IPS-18a (cell line): ENCODE results near the gene GH2.

ENCODE experiments used
- H3K27ac ChIP-seq: one replicate; pipeline ENCODE4 v1.5.1; 2013; ENCODE audit warnings: low read length
- H3K27me3 ChIP-seq: one replicate; pipeline ENCODE4 v1.6.1; 2013; ENCODE audit warnings: mild to moderate bottlenecking, low read length; ENCODE audit not compliant: control insufficient read depth, insufficient read depth
- H3K36me3 ChIP-seq: one replicate; pipeline ENCODE4 v1.6.1; 2013; ENCODE audit warnings: low read depth, low read length; ENCODE audit not compliant: control insufficient read depth
- H3K4me1 ChIP-seq: one replicate; pipeline ENCODE4 v1.6.1; 2013; ENCODE audit warnings: low read depth, low read length; ENCODE audit not compliant: control insufficient read depth
- H3K4me3 ChIP-seq: one replicate; pipeline ENCODE4 v1.5.1; 2013; ENCODE audit warnings: low read length
- H3K9ac ChIP-seq: one replicate; pipeline ENCODE4 v1.6.1; 2013; ENCODE audit warnings: mild to moderate bottlenecking, low read length, moderate library complexity
- H3K9me3 ChIP-seq: one replicate; pipeline ENCODE4 v1.6.1; 2013; ENCODE audit warnings: low read depth, low read length; ENCODE audit not compliant: control insufficient read depth

Gene GH2

DNA sequence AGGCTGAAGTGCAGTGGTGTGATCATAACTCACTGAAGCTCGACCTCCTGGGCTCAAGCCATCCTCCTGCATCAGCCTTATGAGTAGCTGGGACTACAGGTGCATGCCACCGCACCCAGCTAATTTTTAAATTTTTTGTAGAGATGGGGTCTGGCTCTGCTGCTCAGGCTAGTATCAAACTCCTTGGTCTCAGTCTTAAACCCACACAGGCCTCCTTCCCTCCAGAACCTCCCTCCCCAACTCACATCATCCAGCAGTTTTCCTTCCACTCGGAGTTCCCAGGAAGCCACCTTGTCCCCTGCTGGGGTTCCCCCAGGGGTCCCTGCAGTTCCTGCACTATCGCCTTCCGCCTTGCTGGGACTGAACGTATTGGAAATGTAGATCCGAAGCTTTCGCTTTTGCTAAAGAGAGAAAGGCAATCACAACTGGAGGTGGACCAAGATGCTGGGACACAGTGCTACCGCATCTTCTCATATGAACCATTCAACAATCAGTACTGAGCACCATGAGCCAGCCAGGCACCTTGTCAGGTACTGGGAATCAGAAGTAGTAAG lies 46.5 kb downstream of the GH2 start:
- Histone ChIP-seq H3K4me1 (peaks cover 13% of the 10 kb centered on the region), H3K4me3 (no peak overlapping the region), H3K27me3 (no peaks in the 10 kb centered on the region), H3K27ac (no peak overlapping the region), H3K9me3 (no peaks in the 10 kb centered on the region), H3K36me3 (peaks cover 47% of the 10 kb centered on the region), H3K9ac (no peak overlapping the region)

DNA sequence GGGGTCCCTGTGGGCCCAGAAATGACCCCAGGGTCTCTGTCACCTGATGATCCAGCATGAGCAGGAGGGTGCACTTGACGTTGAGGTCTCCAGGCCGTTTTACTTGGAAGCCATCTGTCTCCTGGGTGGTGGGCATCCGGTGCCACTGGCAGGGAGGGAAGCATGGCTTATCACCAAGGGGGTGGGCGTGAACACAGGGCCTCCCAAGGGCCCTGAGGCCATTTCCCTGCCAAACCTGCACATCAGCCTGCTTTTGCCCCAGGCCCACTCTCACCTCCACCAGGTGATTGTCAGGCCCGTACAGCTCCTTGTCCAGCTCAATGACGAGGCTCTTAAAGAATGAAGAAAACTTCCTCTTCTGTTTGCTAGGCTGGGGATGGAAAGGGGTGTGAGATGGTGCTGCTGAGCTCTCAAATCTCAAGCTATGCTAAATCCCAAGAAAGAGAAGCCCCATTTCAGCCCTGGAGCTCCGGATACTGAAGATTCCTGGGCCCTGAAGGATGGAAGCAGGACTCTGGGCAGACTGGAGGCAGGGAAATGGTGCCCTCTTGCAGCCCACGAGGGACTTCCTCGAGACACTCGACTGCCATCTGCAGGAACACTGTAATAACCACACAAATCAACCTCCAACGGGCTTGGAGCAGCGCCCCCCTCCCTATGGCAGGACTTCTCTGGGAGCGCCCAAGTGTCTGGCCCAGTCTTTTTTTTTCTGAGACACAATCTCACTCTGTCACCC lies 47.1 kb downstream of the GH2 start:
- Histone ChIP-seq H3K27ac (no peak overlapping the region), H3K27me3 (no peaks in the 10 kb centered on the region), H3K4me3 (no peak overlapping the region), H3K9me3 (no peaks in the 10 kb centered on the region), H3K9ac (no peak overlapping the region), H3K36me3 (peaks cover 53% of the 10 kb centered on the region), H3K4me1 (peaks cover 13% of the 10 kb centered on the region)

DNA sequence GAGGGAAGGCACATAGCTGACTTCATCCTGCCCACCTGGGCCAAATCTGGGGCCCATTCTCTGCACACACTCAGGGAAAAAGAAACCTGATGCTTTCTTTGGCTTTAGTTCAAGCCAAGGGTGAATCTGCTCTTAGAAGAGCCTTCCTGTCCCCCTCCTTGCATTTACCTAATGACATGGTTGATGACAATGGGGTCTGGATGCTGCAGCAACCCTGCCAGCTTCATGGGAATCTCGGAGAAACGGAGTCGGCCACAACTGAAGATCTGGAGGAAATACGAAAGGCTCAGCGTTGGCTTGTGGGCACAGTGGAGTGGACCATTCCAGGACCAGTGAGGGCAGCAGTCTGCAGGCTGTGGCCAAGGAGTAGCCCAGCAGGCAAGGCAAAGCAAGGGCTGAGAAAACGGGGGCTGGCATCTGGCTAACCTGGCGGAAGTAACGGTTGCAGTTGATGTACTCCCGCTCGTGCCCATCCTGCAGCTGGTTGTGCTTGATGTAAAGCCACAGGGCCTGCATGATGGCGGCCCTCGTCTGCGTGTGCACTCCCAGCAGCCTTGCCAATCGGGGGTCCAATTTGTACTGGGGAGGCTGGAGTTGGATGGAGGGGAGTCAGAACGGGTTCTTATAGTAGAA lies 47.9 kb downstream of the GH2 start:
- no peak overlapping the region for H3K9ac ChIP-seq
- no peak overlapping the region for H3K27ac ChIP-seq

DNA sequence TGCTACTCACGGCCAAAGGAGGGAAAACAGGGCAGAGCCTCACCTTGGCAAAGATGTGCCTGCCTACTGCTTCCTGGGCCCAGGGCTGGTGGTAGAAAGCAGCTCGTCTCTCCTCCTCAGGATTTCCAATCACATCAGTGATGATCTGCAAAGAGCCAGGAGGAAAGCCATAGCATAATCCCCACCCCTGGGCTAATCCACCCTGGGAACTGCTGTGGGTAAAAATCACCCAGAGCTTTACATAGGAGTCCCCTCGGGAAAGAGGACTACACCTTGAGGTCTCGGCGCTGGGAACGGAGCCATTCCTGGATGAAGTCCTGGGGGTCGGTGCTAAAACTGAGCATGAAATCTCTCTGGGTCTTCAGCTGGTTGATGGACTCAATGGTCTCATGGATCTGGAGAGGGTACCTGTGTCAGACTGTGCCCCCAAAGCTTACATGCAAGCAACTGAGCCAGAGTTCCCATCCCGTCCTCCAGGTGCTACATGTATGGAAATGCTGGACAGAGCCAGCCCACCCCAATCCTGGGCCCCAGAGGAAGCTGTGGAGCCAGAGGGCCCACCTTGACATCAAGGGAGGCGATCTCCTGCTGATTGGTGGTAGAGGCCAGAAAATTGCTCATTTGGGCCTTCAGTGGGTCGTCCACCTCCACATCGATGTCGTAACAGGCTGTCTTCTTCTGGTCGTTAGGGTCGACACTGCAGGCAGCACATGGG lies 48.6 kb downstream of the GH2 start:
- Histone ChIP-seq H3K4me1 (peaks cover 4% of the 10 kb centered on the region), H3K36me3 (peaks cover 63% of the 10 kb centered on the region), H3K9ac (no peak overlapping the region), H3K27me3 (no peaks in the 10 kb centered on the region), H3K27ac (no peak overlapping the region), H3K9me3 (no peaks in the 10 kb centered on the region), H3K4me3 (no peak overlapping the region)

More for the DNA sequence above, 47.9 kb downstream of the GH2 start:
- H3K4me1 ChIP-seq, result peaks cover 6% of the 10 kb centered on the region
- no peaks in the 10 kb centered on the region for H3K9me3 ChIP-seq
- no peaks in the 10 kb centered on the region for H3K27me3 ChIP-seq
- peaks cover 61% of the 10 kb centered on the region for H3K36me3 ChIP-seq
- H3K4me3 ChIP-seq, result no peak overlapping the region

DNA sequence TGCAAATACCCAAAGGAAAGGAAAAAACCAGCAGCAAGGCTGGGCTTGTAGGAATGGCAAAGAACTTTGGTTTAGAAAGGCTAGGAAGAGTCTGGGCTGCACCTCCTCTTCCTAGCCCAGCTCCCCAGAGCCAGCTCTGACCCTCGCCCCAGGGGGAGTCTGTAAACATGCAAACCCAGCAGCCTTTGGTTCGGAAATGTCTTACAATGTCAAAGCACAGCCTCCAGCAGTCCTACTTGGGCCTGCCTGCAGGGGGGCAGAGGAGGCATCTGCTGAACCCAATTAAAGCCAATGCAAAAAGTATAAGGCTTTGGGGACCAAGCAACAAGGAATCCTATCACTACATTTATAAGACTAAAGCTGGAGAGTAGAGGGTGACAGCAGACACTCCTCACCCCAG lies 49.3 kb downstream of the GH2 start:
- H3K9ac ChIP-seq, result no peak overlapping the region
- no peak overlapping the region for H3K4me3 ChIP-seq
- no peak overlapping the region for H3K27ac ChIP-seq

DNA sequence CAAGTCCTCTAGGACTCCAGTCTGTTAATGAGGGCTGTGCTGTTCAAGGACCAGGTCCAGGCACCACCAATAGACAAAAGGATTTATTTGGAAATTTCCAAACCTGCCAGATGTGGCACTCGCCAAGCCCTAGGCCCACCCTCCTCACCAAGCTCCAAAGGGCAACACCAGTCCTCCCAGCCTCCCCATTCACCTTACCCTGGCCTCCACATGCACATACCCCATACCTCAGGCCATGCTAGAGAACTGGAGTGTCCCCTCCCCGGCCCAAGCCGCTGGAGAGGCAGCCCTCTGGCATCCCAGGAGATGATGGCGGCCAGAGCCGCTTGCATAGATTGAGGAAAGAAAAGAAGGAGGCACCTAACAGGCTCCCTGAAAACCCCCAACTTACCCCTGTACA lies 49.7 kb downstream of the GH2 start:
- Histone ChIP-seq H3K9me3 (no peaks in the 10 kb centered on the region), H3K4me3 (no peak overlapping the region), H3K36me3 (peaks cover 63% of the 10 kb centered on the region), H3K27ac (no peak overlapping the region), H3K9ac (no peak overlapping the region), H3K27me3 (no peaks in the 10 kb centered on the region), H3K4me1 (peaks cover 4% of the 10 kb centered on the region)

More for the DNA sequence above, 49.3 kb downstream of the GH2 start:
- Histone ChIP-seq H3K36me3 (peaks cover 63% of the 10 kb centered on the region), H3K27me3 (no peaks in the 10 kb centered on the region), H3K4me1 (peaks cover 4% of the 10 kb centered on the region), H3K9me3 (no peaks in the 10 kb centered on the region)

DNA sequence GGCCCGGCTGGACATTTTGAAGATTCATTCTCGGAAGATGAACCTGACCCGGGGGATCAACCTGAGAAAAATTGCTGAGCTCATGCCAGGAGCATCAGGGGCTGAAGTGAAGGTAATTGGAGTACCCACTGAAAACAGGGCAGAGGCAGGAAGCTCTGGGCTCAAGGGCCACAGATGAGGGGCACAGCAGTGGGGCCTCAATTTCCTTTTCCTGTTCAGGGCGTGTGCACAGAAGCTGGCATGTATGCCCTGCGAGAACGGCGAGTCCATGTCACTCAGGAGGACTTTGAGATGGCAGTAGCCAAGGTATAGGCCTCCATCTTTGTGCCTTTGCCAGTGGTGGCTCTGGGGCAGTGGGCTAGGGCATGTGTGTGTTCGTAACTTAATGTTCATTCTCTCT lies 50.2 kb downstream of the GH2 start:
- Histone ChIP-seq H3K9ac (no peak overlapping the region), H3K36me3 (peaks cover 59% of the 10 kb centered on the region), H3K9me3 (no peaks in the 10 kb centered on the region), H3K4me3 (no peak overlapping the region), H3K27me3 (no peaks in the 10 kb centered on the region), H3K4me1 (peaks cover 4% of the 10 kb centered on the region), H3K27ac (no peak overlapping the region)

DNA sequence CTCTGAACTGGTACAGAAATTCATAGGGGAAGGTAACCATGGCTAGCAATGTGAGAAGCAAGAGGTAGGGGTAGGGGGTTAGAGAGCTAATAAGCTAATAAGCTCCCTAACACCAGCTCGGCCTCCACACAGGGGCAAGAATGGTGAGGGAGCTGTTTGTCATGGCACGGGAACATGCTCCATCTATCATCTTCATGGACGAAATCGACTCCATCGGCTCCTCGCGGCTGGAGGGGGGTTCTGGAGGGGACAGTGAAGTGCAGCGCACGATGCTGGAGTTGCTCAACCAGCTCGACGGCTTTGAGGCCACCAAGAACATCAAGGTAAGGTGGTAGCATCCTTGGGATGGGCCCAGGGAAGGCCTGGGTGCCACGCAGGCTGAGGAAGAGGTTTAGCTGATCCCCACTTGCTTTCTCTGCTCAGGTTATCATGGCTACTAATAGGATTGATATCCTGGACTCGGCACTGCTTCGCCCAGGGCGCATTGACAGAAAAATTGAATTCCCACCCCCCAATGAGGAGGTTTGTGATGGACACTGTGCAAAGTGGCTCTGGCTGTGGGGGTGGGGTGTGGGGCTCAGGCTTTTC lies 50.7 kb downstream of the GH2 start:
- Histone ChIP-seq H3K36me3 (peaks cover 59% of the 10 kb centered on the region), H3K4me3 (no peak overlapping the region), H3K27me3 (no peaks in the 10 kb centered on the region), H3K9me3 (no peaks in the 10 kb centered on the region), H3K9ac (no peak overlapping the region), H3K4me1 (peaks cover 4% of the 10 kb centered on the region), H3K27ac (no peak overlapping the region)

DNA sequence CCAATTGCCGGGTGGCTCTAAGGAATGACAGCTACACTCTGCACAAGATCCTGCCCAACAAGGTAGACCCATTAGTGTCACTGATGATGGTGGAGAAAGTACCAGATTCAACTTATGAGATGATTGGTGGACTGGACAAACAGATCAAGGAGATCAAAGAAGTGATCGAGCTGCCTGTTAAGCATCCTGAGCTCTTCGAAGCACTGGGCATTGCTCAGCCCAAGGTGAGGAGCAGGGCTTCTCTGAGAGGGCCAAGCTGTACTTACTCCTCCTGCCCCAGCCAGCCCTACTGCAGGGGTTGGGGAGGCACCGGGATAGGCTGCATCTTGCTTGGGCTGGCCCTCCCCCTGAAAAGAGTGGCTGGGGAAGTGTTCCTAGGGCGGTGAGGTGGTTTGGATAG lies 51.5 kb downstream of the GH2 start:
- Histone ChIP-seq H3K4me1 (peaks cover 4% of the 10 kb centered on the region), H3K4me3 (no peak overlapping the region), H3K9me3 (no peaks in the 10 kb centered on the region), H3K27me3 (no peaks in the 10 kb centered on the region), H3K9ac (no peak overlapping the region), H3K36me3 (peaks cover 65% of the 10 kb centered on the region), H3K27ac (no peak overlapping the region)
